EH (cell line): ENCODE data around the gene SLC6A17.
A peak's percentile ranks its signal among the peaks of the same experiment; 100 is the strongest.

Source experiments
- DNase-seq: peaks from one replicate; pipeline ENCODE4 v3.0.0-alpha.2; 2015; ENCODE audit warnings: low read depth

The SLC6A17 gene

DNA sequence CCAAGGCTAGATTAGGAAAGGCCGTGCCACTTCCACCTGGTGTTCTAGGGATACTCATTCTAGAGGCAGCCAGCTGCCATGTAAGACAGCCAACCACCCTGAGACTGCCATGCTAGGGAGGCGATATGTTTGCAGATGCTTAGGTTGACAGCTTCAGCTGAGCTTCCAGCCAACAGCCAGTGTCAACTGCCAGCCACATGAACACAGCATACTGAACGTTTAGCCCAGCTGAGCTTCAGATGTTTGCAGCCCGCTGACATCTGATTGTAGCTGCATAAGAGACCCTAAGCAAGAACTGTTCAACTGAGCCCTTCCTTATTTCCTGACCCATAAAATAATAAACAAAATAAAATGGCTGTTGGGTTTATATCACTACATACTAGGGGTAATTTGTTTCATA, 54.9 kb downstream of the SLC6A17 start:
- no peak for DNase-seq

- DNase-seq = no peak
These were observed 55.4 kb downstream of the SLC6A17 start for GRCh38 chr1:110205591-110206155.

- no peak for DNase-seq
These were observed 56.1 kb downstream of the SLC6A17 start for GRCh38 chr1:110206261-110206920.

GRCh38 chr1:110207831-110208230, 57.5 kb downstream of the SLC6A17 start:
- DNase-seq = peak; percentile 60

- DNase-seq = no peak
These were observed 58.8 kb downstream of the SLC6A17 start for GRCh38 chr1:110208916-110209645.

- DNase-seq = peak; percentile 85
These were observed 59.7 kb downstream of the SLC6A17 start, which contains the start of gene KCNC4 for GRCh38 chr1:110209715-110210603. Gene KCNC4 (plus strand): TSS chr1:110210314. CDS start chr1:110211500, 1,186 bp downstream.

DNA sequence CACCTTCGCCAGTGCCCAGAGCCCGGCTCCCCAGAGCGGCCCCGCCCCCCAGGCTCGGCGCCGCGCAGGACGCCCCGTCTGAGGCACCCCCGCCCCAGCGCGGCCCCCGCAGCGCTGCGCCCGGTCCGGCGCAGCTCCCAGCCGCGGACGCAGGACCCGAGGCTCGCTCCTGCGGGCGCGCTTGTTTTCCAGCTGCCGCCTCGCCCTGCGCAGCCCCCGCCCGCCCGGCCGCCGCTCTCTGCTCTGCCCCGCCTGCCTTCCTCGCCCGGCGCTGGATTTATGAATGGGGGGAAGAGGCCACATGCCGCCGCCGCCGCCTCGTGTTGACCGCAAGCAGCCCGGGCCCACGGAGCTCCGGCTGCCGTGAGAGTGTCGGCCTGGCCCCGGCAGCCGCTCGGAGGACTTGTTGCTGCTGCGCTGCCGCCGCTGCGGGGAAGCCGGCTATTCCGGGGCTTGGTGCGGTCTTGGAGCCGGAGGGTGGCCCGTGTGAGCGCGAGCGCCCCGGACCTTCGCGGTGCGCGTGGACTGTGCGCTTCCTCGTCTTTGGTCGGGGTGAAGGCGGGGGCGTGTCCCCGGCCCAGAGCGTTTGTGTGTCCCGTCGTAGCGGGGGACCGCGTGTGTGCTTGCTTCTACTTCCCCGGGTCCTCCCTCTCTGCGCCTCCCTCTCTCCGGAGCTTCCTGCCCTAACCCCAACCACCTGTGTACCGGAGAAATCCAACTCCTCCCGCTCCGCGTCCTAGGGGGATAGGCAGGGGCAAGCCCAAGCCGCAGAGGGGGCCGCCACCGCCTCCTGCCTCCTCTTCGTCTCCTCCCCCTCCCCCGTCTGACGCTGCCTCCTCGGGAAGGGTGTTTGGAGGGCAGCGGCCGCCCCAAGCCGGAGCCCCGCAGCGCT, 60.6 kb downstream of the SLC6A17 start:
- peak; percentile 45 for DNase-seq

DNA sequence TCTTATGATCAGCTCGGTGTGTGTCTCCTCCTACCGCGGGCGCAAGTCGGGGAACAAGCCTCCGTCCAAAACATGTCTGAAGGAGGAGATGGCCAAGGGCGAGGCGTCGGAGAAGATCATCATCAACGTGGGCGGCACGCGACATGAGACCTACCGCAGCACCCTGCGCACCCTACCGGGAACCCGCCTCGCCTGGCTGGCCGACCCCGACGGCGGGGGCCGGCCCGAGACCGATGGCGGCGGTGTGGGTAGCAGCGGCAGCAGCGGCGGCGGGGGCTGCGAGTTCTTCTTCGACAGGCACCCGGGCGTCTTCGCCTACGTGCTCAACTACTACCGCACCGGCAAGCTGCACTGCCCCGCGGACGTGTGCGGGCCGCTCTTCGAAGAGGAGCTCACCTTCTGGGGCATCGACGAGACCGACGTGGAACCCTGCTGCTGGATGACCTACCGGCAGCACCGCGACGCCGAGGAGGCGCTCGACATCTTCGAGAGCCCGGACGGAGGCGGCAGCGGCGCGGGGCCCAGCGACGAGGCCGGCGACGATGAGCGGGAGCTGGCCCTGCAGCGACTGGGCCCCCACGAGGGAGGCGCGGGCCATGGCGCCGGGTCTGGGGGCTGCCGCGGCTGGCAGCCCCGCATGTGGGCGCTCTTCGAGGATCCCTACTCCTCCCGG, 61.3 kb downstream of the SLC6A17 start:
- DNase-seq = no peak

DNA sequence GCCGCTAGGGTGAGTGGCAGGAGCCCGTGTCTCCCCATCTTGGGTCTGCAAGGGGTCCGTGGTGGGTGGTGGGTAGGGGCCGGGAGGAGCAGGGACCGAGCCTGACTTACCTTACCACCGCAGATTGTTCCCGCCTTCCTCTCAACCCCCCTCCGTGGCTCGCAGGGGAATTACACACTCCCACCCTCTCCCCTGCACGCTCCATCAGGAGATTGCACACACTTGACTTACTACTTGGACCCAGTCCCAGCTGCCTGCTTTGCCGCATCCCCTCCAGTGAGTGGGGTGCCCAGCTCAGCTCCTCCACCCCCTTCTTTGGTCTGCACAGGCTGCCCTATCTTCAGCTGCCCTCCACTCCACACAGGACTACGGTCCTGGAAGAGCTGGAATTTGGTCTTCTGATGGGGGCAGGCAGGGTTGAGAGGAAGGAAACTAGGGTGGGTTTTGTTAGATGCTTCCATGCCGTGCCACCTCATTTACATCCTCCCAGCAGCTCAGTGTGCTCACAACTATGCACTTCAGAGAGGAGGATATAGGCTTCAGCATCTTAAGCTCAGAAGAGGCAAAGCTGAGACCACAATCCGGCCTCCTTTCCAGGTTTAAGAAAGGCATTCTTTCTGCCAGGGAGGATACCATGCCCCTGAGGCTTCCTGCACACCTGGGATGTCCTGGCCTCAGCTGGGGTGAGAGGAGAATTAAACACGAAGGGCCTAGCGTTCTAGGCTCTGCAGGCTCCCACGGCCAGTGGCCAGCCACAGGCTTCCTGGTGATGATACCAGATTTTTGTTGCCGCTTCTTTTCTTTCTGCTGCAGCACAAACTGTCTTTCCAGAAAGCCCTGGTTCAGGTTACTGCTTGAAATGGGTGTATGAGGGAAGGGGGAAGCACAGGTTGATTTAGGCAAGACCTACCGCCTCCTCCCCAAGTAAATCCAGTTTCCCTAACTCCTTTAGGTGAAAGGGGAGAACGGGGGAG, 62.2 kb downstream of the SLC6A17 start:
- no peak for DNase-seq

GRCh38 chr1:110213143-110213540, 62.8 kb downstream of the SLC6A17 start:
- no peak for DNase-seq

DNA sequence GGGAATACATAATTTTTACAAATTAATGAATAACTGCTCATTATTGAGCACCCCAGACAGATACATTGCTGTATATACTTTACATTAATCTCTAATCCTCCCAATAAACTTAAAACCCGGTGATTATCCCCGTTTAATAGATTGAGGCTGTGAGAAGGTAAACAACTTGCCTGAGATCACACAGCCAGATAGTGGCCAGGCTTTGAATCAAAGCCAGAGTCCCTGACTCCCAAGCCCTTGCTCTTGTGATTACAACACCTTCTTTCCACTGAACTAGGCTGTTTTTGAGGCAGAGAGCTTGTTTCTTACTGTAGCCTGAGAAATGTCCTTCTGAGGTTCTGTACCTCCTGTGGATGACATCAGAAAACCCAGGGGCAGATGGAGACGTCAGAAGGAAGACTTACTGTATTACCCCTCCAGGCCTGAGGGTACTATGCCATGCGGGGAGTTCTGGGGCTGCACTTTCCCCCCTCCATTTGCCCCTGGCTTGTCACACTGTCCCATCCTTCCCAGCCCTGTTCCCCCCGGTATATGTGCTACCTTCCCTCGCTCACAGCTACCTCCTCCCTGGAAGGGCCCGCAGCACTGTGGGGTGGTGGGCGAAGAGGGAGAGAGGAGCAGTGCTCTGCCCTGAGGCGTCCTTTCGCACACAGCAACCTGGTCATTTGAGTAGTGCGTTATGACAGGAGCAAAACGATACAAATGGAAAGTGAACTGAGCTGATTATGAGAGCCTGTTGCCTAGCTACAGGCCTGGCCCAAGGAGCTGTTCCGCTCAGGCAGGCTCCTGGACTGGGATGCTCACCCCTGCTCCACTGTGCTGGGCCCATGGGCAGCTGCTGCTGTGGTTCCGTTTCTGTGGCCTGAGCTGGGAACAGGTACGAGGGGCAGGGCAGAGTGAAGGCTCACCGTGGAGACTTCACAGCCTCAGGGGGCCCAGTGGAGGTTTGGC, 64.4 kb downstream of the SLC6A17 start:
- DNase-seq = peak; percentile 15

DNA sequence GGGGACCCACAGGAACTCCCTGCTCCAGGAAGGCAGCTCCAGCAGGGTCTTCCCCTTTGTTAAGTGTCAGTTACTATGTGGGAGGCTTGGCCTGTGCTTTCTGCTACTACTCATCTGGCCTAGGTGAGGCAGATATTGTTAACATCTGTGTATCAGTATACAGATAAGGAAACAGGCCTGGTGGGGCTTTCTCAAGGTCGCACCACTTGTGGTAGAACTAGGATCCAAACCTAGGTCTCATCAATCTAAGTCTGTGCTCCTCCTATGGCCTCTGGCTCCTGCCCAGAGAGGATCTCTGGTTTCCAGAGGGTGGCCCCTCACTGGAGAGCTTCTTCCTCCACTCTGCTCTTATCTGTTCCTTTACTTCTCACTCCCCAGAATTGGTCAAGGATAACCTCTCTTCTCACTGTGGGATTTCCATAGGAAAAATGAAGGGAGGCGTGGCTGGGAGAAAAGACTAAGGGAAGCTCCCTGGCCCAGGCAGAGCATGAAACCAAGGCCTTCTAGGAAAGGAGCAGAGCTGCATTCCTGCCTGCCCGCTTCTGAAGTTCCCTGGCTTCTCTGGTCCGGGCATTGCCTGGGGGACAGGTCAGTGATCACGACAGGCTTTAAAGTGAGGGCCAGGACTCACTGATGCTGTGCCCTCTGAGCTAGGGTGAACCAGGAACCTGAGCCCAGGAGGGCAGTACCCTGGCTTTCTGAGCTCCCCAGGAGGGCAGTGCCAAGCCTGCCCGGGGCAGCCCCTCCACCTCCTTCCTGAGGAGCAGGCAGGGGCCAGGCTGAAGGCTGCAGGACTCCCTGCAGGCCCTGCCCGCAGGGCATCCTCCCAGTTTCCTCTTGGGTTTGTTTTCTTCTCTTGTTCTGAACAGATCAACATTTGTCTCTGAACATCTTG, 65.6 kb downstream of the SLC6A17 start:
- DNase-seq = no peak

DNA sequence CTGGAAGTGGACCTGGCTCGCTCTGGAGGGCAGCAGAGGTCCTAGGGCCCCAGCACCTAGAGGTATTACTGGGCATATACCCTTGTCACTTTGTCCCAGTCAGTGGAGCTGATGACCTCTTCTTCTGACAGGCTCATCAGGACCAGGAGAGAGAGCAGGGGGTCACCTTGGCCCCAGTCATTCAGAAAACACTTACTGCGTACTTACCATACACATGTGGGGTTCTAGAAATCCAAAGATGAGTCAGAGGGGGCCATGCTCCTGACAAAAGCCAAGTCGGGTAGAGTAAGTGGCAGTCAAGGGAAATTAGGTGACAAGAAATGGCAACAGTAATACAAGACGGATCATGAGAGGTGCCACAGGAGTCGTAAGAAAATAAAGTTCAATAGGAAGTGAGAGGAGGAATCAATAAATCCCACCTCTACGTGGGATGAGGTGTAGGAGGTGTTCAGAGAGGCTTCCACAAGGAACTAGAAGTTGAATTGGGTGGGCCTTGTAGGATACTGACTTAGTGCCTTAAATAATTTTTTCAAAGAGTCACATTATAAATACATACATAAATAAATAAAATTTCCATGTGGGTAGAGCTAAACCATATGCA, 66.7 kb downstream of the SLC6A17 start:
- DNase-seq = no peak

DNA sequence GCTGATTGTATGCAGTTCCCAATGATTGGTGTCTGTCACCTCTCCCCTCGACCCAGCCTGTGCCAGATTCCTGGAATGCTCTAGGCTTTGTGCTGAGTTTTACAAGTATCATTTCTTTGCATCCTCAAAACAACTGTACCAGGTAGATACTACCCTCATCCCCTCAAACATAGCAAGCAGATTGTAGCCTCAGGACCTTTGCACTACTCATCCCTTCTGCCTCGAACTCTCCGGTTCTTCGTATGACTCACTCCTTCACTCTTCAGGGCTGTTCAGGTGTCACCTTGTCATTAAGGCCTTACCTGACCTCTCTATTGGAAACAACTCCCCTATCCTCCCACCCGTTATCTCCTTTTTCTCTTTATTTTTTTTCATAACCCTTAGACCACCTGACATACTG, 67.8 kb downstream of the SLC6A17 start:
- no peak for DNase-seq

DNA sequence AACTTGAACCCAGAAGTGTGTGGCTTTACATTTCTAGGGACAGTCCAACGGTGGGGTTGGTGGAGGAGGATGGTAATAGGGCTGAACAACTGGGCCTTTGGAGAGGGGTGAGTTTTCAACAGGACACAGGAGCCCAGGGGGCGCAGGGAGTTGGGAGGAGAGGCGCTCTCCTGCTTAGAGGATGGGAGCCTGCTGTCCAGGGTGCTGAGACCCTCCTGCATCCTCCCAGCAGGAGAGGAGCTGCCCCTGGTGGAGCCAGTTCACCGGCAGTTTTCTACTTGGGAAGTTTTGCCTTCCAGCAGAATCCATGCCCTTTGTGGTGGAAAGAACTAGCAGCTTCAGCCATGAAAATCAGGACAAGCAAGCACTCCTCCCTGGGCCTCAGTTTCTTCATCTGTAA, 68.4 kb downstream of the SLC6A17 start:
- DNase-seq = peak; percentile 27

- DNase-seq = no peak
These were observed 70.0 kb downstream of the SLC6A17 start for GRCh38 chr1:110220324-110220723.

- no peak for DNase-seq
These were observed 70.8 kb downstream of the SLC6A17 start for GRCh38 chr1:110221119-110221518.
